Calu3 (cell line): ENCODE results near the gene CLCF1. TPM values are rescaled to one million over a fixed set of nuclear protein-coding genes. Genes with fewer than 3 reads are reported as not detected.

ENCODE experiments used
- BruUV-seq: library from RNA; stranded (reverse); fragments of 400-500 nt; replicated peaks from 2 replicates; lab custom pipeline; 2021; lab: Mats Ljungman, UMichigan
- CTCF ChIA-PET: fragments of 300-600 bp; sonication (Branson Sonifier 250); formaldehyde crosslinking; loops from one replicate; lab custom pipeline; 2022; ENCODE audit warnings: antibody characterized with exemption; lab: Charles Lee
- DNase-seq: peaks from one replicate; pipeline ENCODE4 v3.0.0; 2022
- H3K27ac Mint-ChIP-seq: one replicate; pipeline ENCODE4 v1.8.0; 2022; ENCODE audit warnings: mixed read lengths; ENCODE audit not compliant: unreplicated experiment
- H3K27me3 Mint-ChIP-seq: one replicate; pipeline ENCODE4 v1.8.0; 2022; ENCODE audit warnings: mixed read lengths; ENCODE audit not compliant: unreplicated experiment
- H3K36me3 Mint-ChIP-seq: one replicate; pipeline ENCODE4 v1.8.0; 2022; ENCODE audit warnings: mild to moderate bottlenecking, moderate library complexity, mixed read lengths; ENCODE audit not compliant: insufficient read depth, unreplicated experiment
- H3K4me1 Mint-ChIP-seq: one replicate; pipeline ENCODE4 v1.8.0; 2022; ENCODE audit warnings: mild to moderate bottlenecking, low read depth, mixed read lengths; ENCODE audit not compliant: unreplicated experiment
- H3K4me3 Mint-ChIP-seq: one replicate; pipeline ENCODE4 v1.8.0; 2022; ENCODE audit warnings: mild to moderate bottlenecking, low read depth, moderate library complexity, mixed read lengths; ENCODE audit not compliant: unreplicated experiment
- H3K9me3 Mint-ChIP-seq: one replicate; pipeline ENCODE4 v1.8.0; 2022; ENCODE audit warnings: low read depth, mixed read lengths; ENCODE audit not compliant: unreplicated experiment
- CTCF ChIP-seq: fragments of 200-600 bp; IDR thresholded peaks from one replicate; pipeline ENCODE4 v1.8.0; 2022; ENCODE audit warnings: antibody characterized with exemption; ENCODE audit not compliant: unreplicated experiment
- intact Hi-C: fragments of 100-400 bp; cut with micrococcal nuclease; formaldehyde crosslinking; loops from one replicate; pipeline ENCODE4 v1.10.0; 2022; ENCODE audit not compliant: unreplicated experiment
- total RNA-seq: library from RNA; stranded (reverse); gene quantifications from 2 replicates; pipeline ENCODE4 v1.2.3, GENCODE V29; 2022

The CLCF1 gene
- total RNA-seq, 1 experiment from 2014 or later, result 7.5 TPM

DNA sequence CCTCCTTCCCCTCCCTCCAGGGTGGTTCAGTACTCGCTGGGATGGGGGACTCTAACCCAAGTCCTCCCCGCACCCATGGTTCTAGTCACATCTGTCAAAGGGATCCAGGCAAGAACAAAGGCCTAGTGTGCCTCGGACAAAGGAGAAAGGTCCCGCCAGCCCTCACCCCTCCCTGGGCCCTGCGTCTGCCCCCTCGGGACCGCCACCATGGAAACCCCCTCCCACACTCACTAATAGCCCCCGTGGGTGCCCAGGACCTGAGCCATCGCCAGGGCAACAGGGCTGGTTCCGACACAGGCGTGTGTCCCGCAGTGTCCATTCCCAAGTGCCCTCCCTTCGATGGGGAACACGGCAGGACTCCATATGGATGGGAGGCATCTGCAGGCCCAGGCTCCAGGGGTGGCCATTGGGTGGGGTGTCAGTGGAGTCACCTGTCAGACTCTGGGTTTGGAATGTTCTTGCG lies 37.0 kb upstream of the CLCF1 start:
- H3K27ac Mint-ChIP-seq, result no peak overlapping the region

GRCh38 chr11:67409781-67410368 lies 36.5 kb upstream of the CLCF1 start:
- Mint-ChIP-seq H3K9me3 (no peaks in the 10 kb centered on the region), H3K27me3 (peaks cover 42% of the 10 kb centered on the region), H3K4me1 (no peaks in the 10 kb centered on the region), H3K36me3 (peaks cover 4% of the 10 kb centered on the region), H3K4me3 (no peak overlapping the region), H3K27ac (no peak overlapping the region)
- intact Hi-C loops, result no loop called here
- CTCF ChIA-PET, result no interaction called here
- no peak for TF ChIP-seq CTCF
- BruUV-seq, result no TSS peak
- DNase-seq, result peak; percentile 43

More for the DNA sequence above, 37.0 kb upstream of the CLCF1 start:
- no peak for TF ChIP-seq CTCF
- DNase-seq, result no peak
- Mint-ChIP-seq H3K9me3 (no peaks in the 10 kb centered on the region), H3K4me3 (no peak overlapping the region), H3K4me1 (no peaks in the 10 kb centered on the region), H3K27me3 (peaks cover 48% of the 10 kb centered on the region), H3K36me3 (peaks cover 4% of the 10 kb centered on the region)
- intact Hi-C loops, result no loop called here
- CTCF ChIA-PET, result no interaction called here
- no TSS peak for BruUV-seq

DNA sequence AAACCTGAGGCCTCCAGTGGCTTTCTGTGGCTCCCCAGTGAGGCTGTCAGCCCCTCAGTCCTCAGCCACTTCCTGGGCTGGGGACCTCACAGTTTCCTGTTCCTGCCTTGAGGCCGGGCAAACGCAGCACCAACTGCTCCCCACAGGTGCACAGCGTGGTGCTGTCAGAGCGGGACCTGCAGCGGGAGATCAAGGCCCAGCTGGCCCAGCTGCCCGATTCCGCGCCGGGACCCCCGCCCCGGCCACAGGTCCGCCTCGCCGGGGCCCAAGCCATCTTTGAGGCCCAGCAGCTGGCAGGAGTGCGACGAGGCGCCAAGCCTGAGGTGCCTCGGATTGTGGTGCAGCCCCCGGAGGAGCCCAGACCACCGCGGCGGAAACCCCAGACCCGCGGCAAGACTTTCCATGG lies 35.9 kb upstream of the CLCF1 start:
- Mint-ChIP-seq H3K27me3 (peaks cover 39% of the 10 kb centered on the region), H3K9me3 (no peaks in the 10 kb centered on the region), H3K36me3 (peaks cover 6% of the 10 kb centered on the region), H3K27ac (no peak overlapping the region), H3K4me1 (no peaks in the 10 kb centered on the region), H3K4me3 (no peak overlapping the region)
- no peak for DNase-seq
- CTCF ChIA-PET, result no interaction called here
- intact Hi-C loops, result no loop called here
- no peak for TF ChIP-seq CTCF
- no TSS peak for BruUV-seq

DNA sequence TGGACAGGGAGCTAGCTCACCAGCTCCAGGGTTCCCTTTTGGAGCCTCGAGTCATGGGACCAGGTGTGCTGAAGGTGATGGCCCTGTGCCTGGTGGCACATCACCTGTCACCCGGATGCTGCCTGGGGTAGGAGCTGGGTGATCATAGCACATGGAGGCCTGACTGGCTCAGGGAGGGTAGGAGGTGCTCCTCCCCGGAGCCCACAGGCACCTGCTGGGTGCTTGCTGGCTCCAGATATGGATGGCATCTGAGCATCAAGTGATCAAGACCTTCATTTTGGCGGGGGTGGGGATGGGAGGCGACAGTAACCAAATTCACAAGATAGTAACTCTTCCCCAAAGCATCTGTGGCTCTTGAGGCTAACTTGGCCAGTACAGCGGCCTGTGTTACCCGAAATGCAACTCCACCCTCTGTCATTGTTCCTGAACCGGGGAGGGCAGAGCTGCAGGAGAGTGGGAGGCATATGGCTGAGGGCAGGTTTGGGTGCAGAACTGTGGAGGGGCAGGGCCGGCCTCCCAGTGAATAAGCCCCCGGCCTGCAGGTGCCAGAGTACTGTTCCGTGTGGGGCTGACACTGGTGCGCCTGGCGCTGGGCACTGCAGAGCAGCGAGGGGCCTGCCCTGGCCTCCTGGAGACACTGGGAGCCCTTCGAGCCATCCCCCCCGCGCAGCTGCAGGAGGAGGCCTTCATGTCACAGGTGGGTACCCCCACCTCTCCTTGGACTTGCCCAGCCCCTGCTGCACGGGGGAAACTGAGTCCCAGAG lies 35.2 kb upstream of the CLCF1 start:
- H3K9me3 Mint-ChIP-seq, result no peaks in the 10 kb centered on the region
- CTCF ChIA-PET, result no interaction called here
- no peaks in the 10 kb centered on the region for H3K4me1 Mint-ChIP-seq
- no peak for DNase-seq
- H3K27me3 Mint-ChIP-seq, result peaks cover 35% of the 10 kb centered on the region
- BruUV-seq, result no TSS peak
- H3K36me3 Mint-ChIP-seq, result peaks cover 10% of the 10 kb centered on the region
- H3K4me3 Mint-ChIP-seq, result no peak overlapping the region
- TF ChIP-seq CTCF, result no peak
- intact Hi-C loops, result no loop called here
- no peak overlapping the region for H3K27ac Mint-ChIP-seq
